ENCODE data around the gene RPL3.

Gene RPL3

DNA sequence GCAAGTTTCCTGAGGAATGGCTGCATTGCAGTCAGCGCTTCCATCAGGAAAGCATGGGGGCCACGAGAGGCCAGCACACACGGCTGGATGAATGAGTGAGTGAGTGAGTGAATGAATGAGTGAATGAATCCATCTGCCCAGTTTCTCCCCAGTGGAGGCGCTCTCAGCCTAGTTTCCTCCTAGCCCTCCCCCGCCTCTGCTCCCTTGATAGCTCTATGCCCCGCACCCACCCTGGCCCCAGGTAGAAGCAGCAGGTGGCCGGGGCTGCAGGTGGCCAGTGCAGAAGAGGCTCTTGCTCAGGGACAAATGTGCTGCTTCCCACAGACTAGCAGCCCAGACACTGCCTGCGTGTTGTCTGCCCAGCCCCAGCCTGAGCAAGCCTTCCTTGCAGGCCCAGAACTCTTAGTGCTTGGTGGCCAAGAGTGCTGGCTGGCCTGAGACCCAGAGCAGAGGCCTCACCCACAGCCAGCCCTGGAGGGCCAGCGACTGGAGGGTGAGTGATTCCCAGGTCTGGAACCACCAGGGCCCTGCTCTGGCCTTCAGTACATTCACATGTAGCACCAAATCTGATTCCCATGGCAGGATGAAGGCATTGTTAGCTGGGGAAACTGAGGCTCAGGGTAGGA is 43.5 kb downstream of the RPL3 start:
- Histone ChIP-seq H3K9me3 (ENCODE audit: low read length) (no peaks in the 10 kb centered on the region), H3K27ac (ENCODE audit: low read depth, low read length) (no peak overlapping the region), H3K4me1 (ENCODE audit: insufficient read depth, low read length) (no peaks in the 10 kb centered on the region), H3K9ac (ENCODE audit: low read length) (no peak overlapping the region), H3K4me3 (ENCODE audit: low read depth in 1 of 2, low read length in 2 of 2) (no peak overlapping the region), H3K36me3 (ENCODE audit: insufficient read depth, low read length) (no peaks in the 10 kb centered on the region), H3K27me3 (ENCODE audit: control insufficient read depth in 1 of 2, insufficient read depth in 2 of 2, low read length in 2 of 2) (no peaks in the 10 kb centered on the region)

DNA sequence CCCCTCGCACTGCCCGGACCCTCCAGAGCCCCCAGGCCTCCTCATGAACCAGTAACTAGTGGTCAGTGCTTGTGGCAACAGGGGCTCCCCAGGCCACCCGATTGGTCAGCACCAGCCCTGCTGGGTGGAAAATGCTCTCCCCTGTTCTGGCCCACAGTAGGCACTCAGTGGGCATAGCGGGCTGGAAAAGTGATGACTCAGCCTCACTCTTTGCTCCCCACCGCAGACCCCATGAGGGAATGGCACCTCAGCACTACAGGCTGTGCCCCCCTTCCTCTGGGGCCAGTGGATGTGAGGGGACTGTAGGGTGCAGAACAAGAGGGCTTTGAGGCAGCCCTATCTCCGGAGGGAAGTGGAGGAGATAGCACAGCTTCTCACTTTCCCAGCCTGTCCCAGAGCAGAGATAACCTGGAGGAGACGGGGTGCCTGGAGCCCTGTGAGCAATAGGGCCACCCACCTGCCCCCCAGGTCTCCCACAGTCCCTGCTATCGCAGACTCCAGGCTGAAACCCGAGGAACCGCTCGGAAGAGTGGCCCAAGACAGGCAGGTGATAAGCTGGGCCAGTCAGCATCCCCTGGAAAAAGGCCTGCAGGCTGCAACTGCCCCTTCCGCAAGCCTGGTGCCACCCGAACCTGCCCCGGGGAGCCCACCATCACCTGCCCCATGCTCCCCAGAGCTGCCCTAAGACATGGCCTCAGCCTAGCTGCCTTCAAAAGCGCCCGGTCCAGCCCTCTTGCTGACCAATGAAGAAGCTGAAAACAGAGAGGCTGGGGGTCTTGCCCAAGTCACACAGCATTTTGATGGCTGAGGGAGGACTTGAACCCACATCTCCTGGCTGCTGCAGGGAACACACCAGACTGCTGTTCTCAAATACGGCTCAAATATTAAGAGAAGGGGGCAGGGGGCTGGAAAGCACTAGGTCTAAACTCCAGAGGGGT is 45.2 kb downstream of the RPL3 start:
- Histone ChIP-seq H3K4me1 (ENCODE audit: insufficient read depth, low read length) (no peaks in the 10 kb centered on the region), H3K36me3 (ENCODE audit: insufficient read depth, low read length) (no peaks in the 10 kb centered on the region), H3K4me3 (ENCODE audit: low read depth in 1 of 2, low read length in 2 of 2) (no peak overlapping the region), H3K9ac (ENCODE audit: low read length) (no peak overlapping the region), H3K27ac (ENCODE audit: low read depth, low read length) (no peak overlapping the region), H3K27me3 (ENCODE audit: control insufficient read depth in 1 of 2, insufficient read depth in 2 of 2, low read length in 2 of 2) (no peaks in the 10 kb centered on the region), H3K9me3 (ENCODE audit: low read length) (no peaks in the 10 kb centered on the region)

GRCh38 chr22:39270792-39271191 is 48.6 kb downstream of the RPL3 start:
- no peak overlapping the region for H3K4me3 ChIP-seq (ENCODE audit: low read depth in 1 of 2, low read length in 2 of 2)
- H3K27ac ChIP-seq (ENCODE audit: low read depth, low read length): no peak overlapping the region
- H3K36me3 ChIP-seq (ENCODE audit: insufficient read depth, low read length): no peaks in the 10 kb centered on the region

GRCh38 chr22:39270280-39270679 is 49.1 kb downstream of the RPL3 start:
- Histone ChIP-seq H3K27me3 (ENCODE audit: control insufficient read depth in 1 of 2, insufficient read depth in 2 of 2, low read length in 2 of 2) (no peaks in the 10 kb centered on the region), H3K4me1 (ENCODE audit: insufficient read depth, low read length) (no peaks in the 10 kb centered on the region), H3K4me3 (ENCODE audit: low read depth in 1 of 2, low read length in 2 of 2) (no peak overlapping the region), H3K9ac (ENCODE audit: low read length) (no peak overlapping the region), H3K9me3 (ENCODE audit: low read length) (no peaks in the 10 kb centered on the region), H3K27ac (ENCODE audit: low read depth, low read length) (no peak overlapping the region), H3K36me3 (ENCODE audit: insufficient read depth, low read length) (no peaks in the 10 kb centered on the region)

More at GRCh38 chr22:39270792-39271191, 48.6 kb downstream of the RPL3 start:
- H3K9me3 ChIP-seq (ENCODE audit: low read length): no peaks in the 10 kb centered on the region
- H3K9ac ChIP-seq (ENCODE audit: low read length): no peak overlapping the region
- H3K27me3 ChIP-seq (ENCODE audit: control insufficient read depth in 1 of 2, insufficient read depth in 2 of 2, low read length in 2 of 2): no peaks in the 10 kb centered on the region
- no peaks in the 10 kb centered on the region for H3K4me1 ChIP-seq (ENCODE audit: insufficient read depth, low read length)

DNA sequence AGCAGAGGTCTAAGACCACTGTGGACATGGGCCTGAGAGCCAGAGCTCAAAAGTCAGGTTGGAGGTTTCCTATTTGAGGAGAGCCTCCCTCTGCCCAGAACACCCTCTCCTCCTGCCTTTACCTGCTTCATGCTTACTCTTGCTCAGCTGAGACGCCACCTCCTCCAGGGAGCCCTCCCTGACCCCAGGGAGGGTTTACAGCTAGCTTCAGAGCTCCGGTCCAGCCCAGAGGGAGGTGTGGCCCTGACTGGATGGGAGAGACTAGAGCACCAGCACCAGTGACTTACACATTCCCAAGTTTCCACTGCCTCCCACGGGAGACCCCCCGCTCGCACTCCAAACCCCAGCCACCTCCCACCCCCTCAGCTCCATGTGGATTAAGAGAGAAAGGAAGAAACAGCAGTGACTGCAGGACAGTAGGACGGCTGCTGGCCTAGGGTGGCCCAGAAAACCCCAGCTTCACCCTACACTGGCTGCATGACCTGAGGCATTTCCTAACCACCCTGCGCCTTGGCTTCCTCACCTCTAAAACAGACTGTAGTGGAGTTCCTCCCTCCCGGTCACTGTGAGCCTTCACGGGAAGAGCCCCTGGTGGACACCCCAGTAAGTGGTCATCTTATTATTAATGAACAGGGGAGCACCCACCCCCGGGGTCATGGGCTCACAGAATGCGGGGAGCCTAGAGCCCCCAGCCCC is 50.2 kb downstream of the RPL3 start:
- Histone ChIP-seq H3K4me3 (ENCODE audit: low read depth in 1 of 2, low read length in 2 of 2) (no peak overlapping the region), H3K4me1 (ENCODE audit: insufficient read depth, low read length) (no peaks in the 10 kb centered on the region), H3K27ac (ENCODE audit: low read depth, low read length) (no peak overlapping the region), H3K36me3 (ENCODE audit: insufficient read depth, low read length) (no peaks in the 10 kb centered on the region), H3K27me3 (ENCODE audit: control insufficient read depth in 1 of 2, insufficient read depth in 2 of 2, low read length in 2 of 2) (no peaks in the 10 kb centered on the region), H3K9me3 (ENCODE audit: low read length) (no peaks in the 10 kb centered on the region), H3K9ac (ENCODE audit: low read length) (no peak overlapping the region)

DNA sequence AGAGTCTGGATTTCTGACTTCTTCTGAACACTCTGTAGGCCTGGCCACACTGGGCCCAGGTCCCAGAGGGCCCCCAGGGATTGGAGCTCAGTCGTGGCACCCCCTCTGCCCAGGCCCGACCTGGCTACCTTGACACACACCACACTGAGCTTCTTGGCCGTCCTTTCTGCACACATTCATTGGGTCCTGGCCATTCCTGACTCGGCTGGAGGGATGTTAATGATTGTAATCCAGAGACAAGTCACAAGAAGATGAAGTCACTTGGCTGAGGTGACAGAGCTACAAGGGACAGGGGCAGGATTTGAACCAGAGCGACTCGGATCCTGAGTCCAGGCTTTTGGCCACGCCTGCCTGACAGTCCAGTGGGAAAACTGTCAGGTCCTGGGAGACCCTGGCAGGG is 50.8 kb downstream of the RPL3 start:
- H3K9ac ChIP-seq (ENCODE audit: low read length): no peak overlapping the region
- H3K27me3 ChIP-seq (ENCODE audit: control insufficient read depth in 1 of 2, insufficient read depth in 2 of 2, low read length in 2 of 2): no peaks in the 10 kb centered on the region
- H3K27ac ChIP-seq (ENCODE audit: low read depth, low read length): no peak overlapping the region
- no peaks in the 10 kb centered on the region for H3K4me1 ChIP-seq (ENCODE audit: insufficient read depth, low read length)
- H3K9me3 ChIP-seq (ENCODE audit: low read length): no peaks in the 10 kb centered on the region
- H3K4me3 ChIP-seq (ENCODE audit: low read depth in 1 of 2, low read length in 2 of 2): no peak overlapping the region
- H3K36me3 ChIP-seq (ENCODE audit: insufficient read depth, low read length): no peaks in the 10 kb centered on the region

- H3K27me3 ChIP-seq (ENCODE audit: control insufficient read depth in 1 of 2, insufficient read depth in 2 of 2, low read length in 2 of 2): no peaks in the 10 kb centered on the region
- H3K27ac ChIP-seq (ENCODE audit: low read depth, low read length): no peak overlapping the region
- H3K4me3 ChIP-seq (ENCODE audit: low read depth in 1 of 2, low read length in 2 of 2): no peak overlapping the region
Measured at GRCh38 chr22:39267974-39268373, 51.4 kb downstream of the RPL3 start.

DNA sequence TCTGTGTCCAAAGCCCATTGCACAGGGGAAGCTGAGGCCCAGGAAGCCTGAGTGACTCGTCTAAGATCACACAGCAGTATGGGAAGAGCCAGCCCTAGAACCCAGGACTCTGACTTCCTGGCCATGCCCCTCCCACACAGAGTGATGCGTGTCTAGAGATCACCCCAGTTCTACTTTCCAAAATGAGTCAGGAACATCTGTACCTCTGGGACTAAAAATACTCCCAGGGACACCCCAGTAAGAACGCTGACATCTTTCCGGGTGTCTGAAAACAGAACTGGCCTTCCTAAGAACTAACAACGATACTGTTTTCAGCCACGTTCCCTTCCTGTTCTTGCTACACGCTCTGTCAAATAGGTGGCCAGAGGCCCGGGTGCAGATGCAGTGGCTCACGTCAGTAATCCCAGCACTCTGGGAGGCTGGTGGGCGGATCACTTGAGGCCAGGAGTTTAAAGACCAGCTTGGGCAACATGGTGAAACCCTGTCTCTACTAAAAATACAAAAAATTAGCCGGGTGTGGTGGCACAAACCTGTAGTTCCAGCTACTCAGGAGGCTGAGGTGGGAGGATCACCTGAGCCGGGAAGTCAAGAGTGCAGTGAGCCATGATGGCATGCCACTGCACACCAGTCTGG is 52.9 kb downstream of the RPL3 start:
- Histone ChIP-seq H3K27me3 (ENCODE audit: control insufficient read depth in 1 of 2, insufficient read depth in 2 of 2, low read length in 2 of 2) (no peaks in the 10 kb centered on the region), H3K4me3 (ENCODE audit: low read depth in 1 of 2, low read length in 2 of 2) (no peak overlapping the region), H3K27ac (ENCODE audit: low read depth, low read length) (no peak overlapping the region), H3K4me1 (ENCODE audit: insufficient read depth, low read length) (no peaks in the 10 kb centered on the region), H3K9ac (ENCODE audit: low read length) (no peak overlapping the region), H3K36me3 (ENCODE audit: insufficient read depth, low read length) (no peaks in the 10 kb centered on the region), H3K9me3 (ENCODE audit: low read length) (no peaks in the 10 kb centered on the region)

More at GRCh38 chr22:39267974-39268373, 51.4 kb downstream of the RPL3 start:
- H3K9ac ChIP-seq (ENCODE audit: low read length): no peak overlapping the region
- no peaks in the 10 kb centered on the region for H3K36me3 ChIP-seq (ENCODE audit: insufficient read depth, low read length)
- H3K9me3 ChIP-seq (ENCODE audit: low read length): no peaks in the 10 kb centered on the region
- no peaks in the 10 kb centered on the region for H3K4me1 ChIP-seq (ENCODE audit: insufficient read depth, low read length)

GRCh38 chr22:39265143-39265886 is 54.1 kb downstream of the RPL3 start:
- H3K27me3 ChIP-seq (ENCODE audit: control insufficient read depth in 1 of 2, insufficient read depth in 2 of 2, low read length in 2 of 2): no peaks in the 10 kb centered on the region
- H3K36me3 ChIP-seq (ENCODE audit: insufficient read depth, low read length): no peaks in the 10 kb centered on the region
- H3K9me3 ChIP-seq (ENCODE audit: low read length): no peaks in the 10 kb centered on the region
- H3K9ac ChIP-seq (ENCODE audit: low read length): no peak overlapping the region
- no peak overlapping the region for H3K4me3 ChIP-seq (ENCODE audit: low read depth in 1 of 2, low read length in 2 of 2)
- no peaks in the 10 kb centered on the region for H3K4me1 ChIP-seq (ENCODE audit: insufficient read depth, low read length)
- no peak overlapping the region for H3K27ac ChIP-seq (ENCODE audit: low read depth, low read length)

- Histone ChIP-seq H3K4me3 (ENCODE audit: low read depth in 1 of 2, low read length in 2 of 2) (no peak overlapping the region), H3K9me3 (ENCODE audit: low read length) (no peaks in the 10 kb centered on the region), H3K9ac (ENCODE audit: low read length) (no peak overlapping the region), H3K4me1 (ENCODE audit: insufficient read depth, low read length) (no peaks in the 10 kb centered on the region), H3K27ac (ENCODE audit: low read depth, low read length) (no peak overlapping the region), H3K27me3 (ENCODE audit: control insufficient read depth in 1 of 2, insufficient read depth in 2 of 2, low read length in 2 of 2) (no peaks in the 10 kb centered on the region), H3K36me3 (ENCODE audit: insufficient read depth, low read length) (no peaks in the 10 kb centered on the region)
Measured at GRCh38 chr22:39264349-39265038, 54.9 kb downstream of the RPL3 start.

Measured in muscle layer of colon (tissue), 2 donors.